Endothelial cell (in vitro differentiated cells): ENCODE measurements around the gene PCDHGA12. TPM values are rescaled to one million over a fixed set of nuclear protein-coding genes. Genes with fewer than 3 reads are reported as not detected.
"Not testable (repeated sequence)": the region's sequence is repeated elsewhere in the genome, so short reads cannot be mapped to it uniquely, and the experiment has no call there.

Source experiments
- DNase-seq: peaks from one replicate; pipeline ENCODE4 v3.0.0; 2021; ENCODE audit warnings: low spot score
- H3K27ac Mint-ChIP-seq: one replicate; pipeline ENCODE4 v1.8.0; 2021; ENCODE audit warnings: mixed read lengths, inconsistent platforms; ENCODE audit not compliant: unreplicated experiment
- H3K27me3 Mint-ChIP-seq: one replicate; pipeline ENCODE4 v1.8.0; 2021; ENCODE audit warnings: mild to moderate bottlenecking, moderate library complexity, mixed read lengths, inconsistent platforms; ENCODE audit not compliant: unreplicated experiment
- H3K36me3 Mint-ChIP-seq: one replicate; pipeline ENCODE4 v1.8.0; 2021; ENCODE audit warnings: mild to moderate bottlenecking, low read depth, mixed read lengths, inconsistent platforms; ENCODE audit not compliant: unreplicated experiment
- H3K4me1 Mint-ChIP-seq: one replicate; pipeline ENCODE4 v1.8.0; 2021; ENCODE audit warnings: mild to moderate bottlenecking, mixed read lengths, inconsistent platforms; ENCODE audit not compliant: unreplicated experiment
- H3K4me3 Mint-ChIP-seq: one replicate; pipeline ENCODE4 v1.8.0; 2021; ENCODE audit warnings: mild to moderate bottlenecking, mixed read lengths, inconsistent platforms; ENCODE audit not compliant: unreplicated experiment
- H3K9me3 Mint-ChIP-seq: one replicate; pipeline ENCODE4 v1.8.0; 2021; ENCODE audit warnings: mixed read lengths, inconsistent platforms; ENCODE audit not compliant: unreplicated experiment
- total RNA-seq: library from RNA; stranded (reverse); fragmentation: NEBNext Ultra II Directional; extraction: Animal tissue kit (Norgen Biotek cat#: 25700); gene quantifications from one replicate; pipeline ENCODE4 v1.2.1, GENCODE V29; 2021; ENCODE audit not compliant: unreplicated experiment
- TF ChIP-seq, protein P1 (sequence below): fragments of 200-600 bp; sonication (generic); IDR thresholded peaks from one replicate; pipeline ENCODE4 v1.5.0; 2021; ENCODE audit warnings: antibody characterized with exemption; ENCODE audit not compliant: unreplicated experiment

PCDHGA12 gene
- total RNA-seq, 1 donor from 2014 or later = 3.8 TPM

- Mint-ChIP-seq H3K4me3 (peak overlapping the region; percentile 42), H3K4me1 (peaks cover 17% of the 10 kb centered on the region), H3K9me3 (peaks cover 45% of the 10 kb centered on the region), H3K27me3 (peaks cover 24% of the 10 kb centered on the region), H3K36me3 (peaks cover 83% of the 10 kb centered on the region), H3K27ac (no peak overlapping the region)
- no peak for DNase-seq
- TF ChIP-seq, protein P1, sequence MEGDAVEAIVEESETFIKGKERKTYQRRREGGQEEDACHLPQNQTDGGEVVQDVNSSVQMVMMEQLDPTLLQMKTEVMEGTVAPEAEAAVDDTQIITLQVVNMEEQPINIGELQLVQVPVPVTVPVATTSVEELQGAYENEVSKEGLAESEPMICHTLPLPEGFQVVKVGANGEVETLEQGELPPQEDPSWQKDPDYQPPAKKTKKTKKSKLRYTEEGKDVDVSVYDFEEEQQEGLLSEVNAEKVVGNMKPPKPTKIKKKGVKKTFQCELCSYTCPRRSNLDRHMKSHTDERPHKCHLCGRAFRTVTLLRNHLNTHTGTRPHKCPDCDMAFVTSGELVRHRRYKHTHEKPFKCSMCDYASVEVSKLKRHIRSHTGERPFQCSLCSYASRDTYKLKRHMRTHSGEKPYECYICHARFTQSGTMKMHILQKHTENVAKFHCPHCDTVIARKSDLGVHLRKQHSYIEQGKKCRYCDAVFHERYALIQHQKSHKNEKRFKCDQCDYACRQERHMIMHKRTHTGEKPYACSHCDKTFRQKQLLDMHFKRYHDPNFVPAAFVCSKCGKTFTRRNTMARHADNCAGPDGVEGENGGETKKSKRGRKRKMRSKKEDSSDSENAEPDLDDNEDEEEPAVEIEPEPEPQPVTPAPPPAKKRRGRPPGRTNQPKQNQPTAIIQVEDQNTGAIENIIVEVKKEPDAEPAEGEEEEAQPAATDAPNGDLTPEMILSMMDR = no peak
Measured at GRCh38 chr5:141422742-141423291, 7.5 kb upstream of the PCDHGA12 start.

DNA sequence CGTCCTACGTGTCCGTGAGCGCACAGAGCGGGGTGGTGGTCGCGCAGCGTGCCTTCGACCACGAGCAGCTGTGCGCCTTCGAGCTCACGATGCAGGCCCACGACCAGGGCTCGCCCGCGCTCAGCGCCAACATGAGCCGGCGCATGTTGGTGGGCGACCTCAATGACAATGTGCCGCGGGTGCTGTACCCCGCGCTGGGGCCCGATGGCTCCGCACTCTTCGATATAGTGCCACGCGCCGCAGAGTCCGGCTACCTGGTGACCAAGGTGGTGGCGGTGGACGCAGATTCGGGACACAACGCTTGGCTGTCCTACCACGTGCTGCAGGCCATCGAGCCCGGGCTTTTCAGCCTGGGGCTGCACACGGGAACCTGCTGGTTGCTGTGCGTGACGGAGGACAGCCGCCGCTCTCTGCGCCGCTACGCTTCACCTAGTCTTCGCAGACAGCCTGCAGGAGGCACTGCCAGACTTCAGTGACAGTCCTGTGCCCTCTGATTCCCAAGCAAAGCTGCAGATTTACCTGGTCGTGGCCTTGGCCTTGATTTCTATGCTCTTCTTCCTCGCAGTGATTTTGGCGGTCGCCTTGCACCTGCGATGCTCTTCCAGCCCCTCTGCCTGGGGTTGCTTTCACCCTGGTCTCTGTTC, 2.4 kb upstream of the PCDHGA12 start:
- Mint-ChIP-seq H3K4me3 (peak overlapping the region; percentile 88), H3K4me1 (peaks cover 2% of the 10 kb centered on the region), H3K27ac (peak overlapping the region; percentile 82), H3K27me3 (peaks cover 13% of the 10 kb centered on the region), H3K9me3 (peaks cover 41% of the 10 kb centered on the region), H3K36me3 (peaks cover 72% of the 10 kb centered on the region)
- DNase-seq = no peak
- TF ChIP-seq, protein P1 = no peak

DNA sequence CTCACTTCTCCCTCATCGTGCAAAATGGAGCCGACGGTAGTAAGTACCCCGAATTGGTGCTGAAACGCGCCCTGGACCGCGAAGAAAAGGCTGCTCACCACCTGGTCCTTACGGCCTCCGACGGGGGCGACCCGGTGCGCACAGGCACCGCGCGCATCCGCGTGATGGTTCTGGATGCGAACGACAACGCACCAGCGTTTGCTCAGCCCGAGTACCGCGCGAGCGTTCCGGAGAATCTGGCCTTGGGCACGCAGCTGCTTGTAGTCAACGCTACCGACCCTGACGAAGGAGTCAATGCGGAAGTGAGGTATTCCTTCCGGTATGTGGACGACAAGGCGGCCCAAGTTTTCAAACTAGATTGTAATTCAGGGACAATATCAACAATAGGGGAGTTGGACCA, 979 bp downstream of the PCDHGA12 start:
- TF ChIP-seq, protein P1 = no peak
- H3K4me1 Mint-ChIP-seq = no peaks in the 10 kb centered on the region
- peak overlapping the region; percentile 84 for H3K4me3 Mint-ChIP-seq
- no peak for DNase-seq
- H3K9me3 Mint-ChIP-seq = peaks cover 39% of the 10 kb centered on the region
- H3K27me3 Mint-ChIP-seq = peaks cover 10% of the 10 kb centered on the region
- peaks cover 66% of the 10 kb centered on the region for H3K36me3 Mint-ChIP-seq
- no peak overlapping the region for H3K27ac Mint-ChIP-seq

DNA sequence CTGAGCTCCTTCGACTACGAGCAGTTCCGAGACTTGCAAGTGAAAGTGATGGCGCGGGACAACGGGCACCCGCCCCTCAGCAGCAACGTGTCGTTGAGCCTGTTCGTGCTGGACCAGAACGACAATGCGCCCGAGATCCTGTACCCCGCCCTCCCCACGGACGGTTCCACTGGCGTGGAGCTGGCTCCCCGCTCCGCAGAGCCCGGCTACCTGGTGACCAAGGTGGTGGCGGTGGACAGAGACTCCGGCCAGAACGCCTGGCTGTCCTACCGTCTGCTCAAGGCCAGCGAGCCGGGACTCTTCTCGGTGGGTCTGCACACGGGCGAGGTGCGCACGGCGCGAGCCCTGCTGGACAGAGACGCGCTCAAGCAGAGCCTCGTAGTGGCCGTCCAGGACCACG, 2.0 kb downstream of the PCDHGA12 start:
- peaks cover 56% of the 10 kb centered on the region for H3K36me3 Mint-ChIP-seq
- not testable (repeated sequence) for H3K27ac Mint-ChIP-seq, DNase-seq, H3K4me1 Mint-ChIP-seq, H3K27me3 Mint-ChIP-seq
- H3K9me3 Mint-ChIP-seq = peaks cover 32% of the 10 kb centered on the region
- H3K4me3 Mint-ChIP-seq = peak overlapping the region; percentile 84

DNA sequence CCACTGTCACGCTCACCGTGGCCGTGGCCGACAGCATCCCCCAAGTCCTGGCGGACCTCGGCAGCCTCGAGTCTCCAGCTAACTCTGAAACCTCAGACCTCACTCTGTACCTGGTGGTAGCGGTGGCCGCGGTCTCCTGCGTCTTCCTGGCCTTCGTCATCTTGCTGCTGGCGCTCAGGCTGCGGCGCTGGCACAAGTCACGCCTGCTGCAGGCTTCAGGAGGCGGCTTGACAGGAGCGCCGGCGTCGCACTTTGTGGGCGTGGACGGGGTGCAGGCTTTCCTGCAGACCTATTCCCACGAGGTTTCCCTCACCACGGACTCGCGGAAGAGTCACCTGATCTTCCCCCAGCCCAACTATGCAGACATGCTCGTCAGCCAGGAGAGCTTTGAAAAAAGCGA, 2.4 kb downstream of the PCDHGA12 start:
- H3K27ac Mint-ChIP-seq, H3K4me1 Mint-ChIP-seq, H3K27me3 Mint-ChIP-seq, DNase-seq: not testable (repeated sequence)
- Mint-ChIP-seq H3K4me3 (peak overlapping the region; percentile 85), H3K36me3 (peaks cover 52% of the 10 kb centered on the region), H3K9me3 (peaks cover 32% of the 10 kb centered on the region)

- Mint-ChIP-seq H3K36me3 (peaks cover 43% of the 10 kb centered on the region), H3K9me3 (peaks cover 25% of the 10 kb centered on the region), H3K27me3 (peaks cover 5% of the 10 kb centered on the region), H3K4me1 (no peaks in the 10 kb centered on the region), H3K4me3 (peak overlapping the region; percentile 47), H3K27ac (no peak overlapping the region)
- TF ChIP-seq, protein P1 = no peak
- no peak for DNase-seq
Measured at GRCh38 chr5:141434006-141434405, 3.7 kb downstream of the PCDHGA12 start.
